Calu3 (cell line): ENCODE data around the gene NLGN2. TPM values are rescaled to one million over a fixed set of nuclear protein-coding genes. Genes with fewer than 3 reads are reported as not detected.

Experiments
- BruUV-seq: library from RNA; stranded (reverse); fragments of 400-500 nt; replicated peaks from 2 replicates; lab custom pipeline; 2021; lab: Mats Ljungman, UMichigan
- CTCF ChIA-PET: fragments of 300-600 bp; sonication (Branson Sonifier 250); formaldehyde crosslinking; loops from one replicate; lab custom pipeline; 2022; ENCODE audit warnings: antibody characterized with exemption; lab: Charles Lee
- DNase-seq: peaks from one replicate; pipeline ENCODE4 v3.0.0; 2022
- H3K27ac Mint-ChIP-seq: one replicate; pipeline ENCODE4 v1.8.0; 2022; ENCODE audit warnings: mixed read lengths; ENCODE audit not compliant: unreplicated experiment
- H3K27me3 Mint-ChIP-seq: one replicate; pipeline ENCODE4 v1.8.0; 2022; ENCODE audit warnings: mixed read lengths; ENCODE audit not compliant: unreplicated experiment
- H3K36me3 Mint-ChIP-seq: one replicate; pipeline ENCODE4 v1.8.0; 2022; ENCODE audit warnings: mild to moderate bottlenecking, moderate library complexity, mixed read lengths; ENCODE audit not compliant: insufficient read depth, unreplicated experiment
- H3K4me1 Mint-ChIP-seq: one replicate; pipeline ENCODE4 v1.8.0; 2022; ENCODE audit warnings: mild to moderate bottlenecking, low read depth, mixed read lengths; ENCODE audit not compliant: unreplicated experiment
- H3K4me3 Mint-ChIP-seq: one replicate; pipeline ENCODE4 v1.8.0; 2022; ENCODE audit warnings: mild to moderate bottlenecking, low read depth, moderate library complexity, mixed read lengths; ENCODE audit not compliant: unreplicated experiment
- H3K9me3 Mint-ChIP-seq: one replicate; pipeline ENCODE4 v1.8.0; 2022; ENCODE audit warnings: low read depth, mixed read lengths; ENCODE audit not compliant: unreplicated experiment
- intact Hi-C: fragments of 100-400 bp; cut with micrococcal nuclease; formaldehyde crosslinking; loops from one replicate; pipeline ENCODE4 v1.10.0; 2022; ENCODE audit not compliant: unreplicated experiment
- total RNA-seq: library from RNA; stranded (reverse); gene quantifications from 2 replicates; pipeline ENCODE4 v1.2.3, GENCODE V29; 2022
- TF ChIP-seq, protein P1 (sequence below): fragments of 200-600 bp; IDR thresholded peaks from one replicate; pipeline ENCODE4 v1.8.0; 2022; ENCODE audit warnings: antibody characterized with exemption; ENCODE audit not compliant: unreplicated experiment

Gene NLGN2
- total RNA-seq, 1 experiment from 2014 or later = 13.9 TPM

- CTCF ChIA-PET = interaction anchor here (0.6 kb wide), 1 partner anchor 919 kb away, joined by 6 read pairs; no protein-coding TSS in a partner anchor
- no peak for DNase-seq
- Mint-ChIP-seq H3K4me1 (no peaks in the 10 kb centered on the region), H3K27me3 (no peaks in the 10 kb centered on the region), H3K4me3 (no peak overlapping the region), H3K36me3 (peaks cover 22% of the 10 kb centered on the region), H3K27ac (no peak overlapping the region), H3K9me3 (no peaks in the 10 kb centered on the region)
- no TSS peak for BruUV-seq
- TF ChIP-seq, protein P1, sequence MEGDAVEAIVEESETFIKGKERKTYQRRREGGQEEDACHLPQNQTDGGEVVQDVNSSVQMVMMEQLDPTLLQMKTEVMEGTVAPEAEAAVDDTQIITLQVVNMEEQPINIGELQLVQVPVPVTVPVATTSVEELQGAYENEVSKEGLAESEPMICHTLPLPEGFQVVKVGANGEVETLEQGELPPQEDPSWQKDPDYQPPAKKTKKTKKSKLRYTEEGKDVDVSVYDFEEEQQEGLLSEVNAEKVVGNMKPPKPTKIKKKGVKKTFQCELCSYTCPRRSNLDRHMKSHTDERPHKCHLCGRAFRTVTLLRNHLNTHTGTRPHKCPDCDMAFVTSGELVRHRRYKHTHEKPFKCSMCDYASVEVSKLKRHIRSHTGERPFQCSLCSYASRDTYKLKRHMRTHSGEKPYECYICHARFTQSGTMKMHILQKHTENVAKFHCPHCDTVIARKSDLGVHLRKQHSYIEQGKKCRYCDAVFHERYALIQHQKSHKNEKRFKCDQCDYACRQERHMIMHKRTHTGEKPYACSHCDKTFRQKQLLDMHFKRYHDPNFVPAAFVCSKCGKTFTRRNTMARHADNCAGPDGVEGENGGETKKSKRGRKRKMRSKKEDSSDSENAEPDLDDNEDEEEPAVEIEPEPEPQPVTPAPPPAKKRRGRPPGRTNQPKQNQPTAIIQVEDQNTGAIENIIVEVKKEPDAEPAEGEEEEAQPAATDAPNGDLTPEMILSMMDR = no peak
- intact Hi-C loops = no loop called here
Observed at GRCh38 chr17:7464081-7464480, 56.4 kb downstream of the NLGN2 start.

DNA sequence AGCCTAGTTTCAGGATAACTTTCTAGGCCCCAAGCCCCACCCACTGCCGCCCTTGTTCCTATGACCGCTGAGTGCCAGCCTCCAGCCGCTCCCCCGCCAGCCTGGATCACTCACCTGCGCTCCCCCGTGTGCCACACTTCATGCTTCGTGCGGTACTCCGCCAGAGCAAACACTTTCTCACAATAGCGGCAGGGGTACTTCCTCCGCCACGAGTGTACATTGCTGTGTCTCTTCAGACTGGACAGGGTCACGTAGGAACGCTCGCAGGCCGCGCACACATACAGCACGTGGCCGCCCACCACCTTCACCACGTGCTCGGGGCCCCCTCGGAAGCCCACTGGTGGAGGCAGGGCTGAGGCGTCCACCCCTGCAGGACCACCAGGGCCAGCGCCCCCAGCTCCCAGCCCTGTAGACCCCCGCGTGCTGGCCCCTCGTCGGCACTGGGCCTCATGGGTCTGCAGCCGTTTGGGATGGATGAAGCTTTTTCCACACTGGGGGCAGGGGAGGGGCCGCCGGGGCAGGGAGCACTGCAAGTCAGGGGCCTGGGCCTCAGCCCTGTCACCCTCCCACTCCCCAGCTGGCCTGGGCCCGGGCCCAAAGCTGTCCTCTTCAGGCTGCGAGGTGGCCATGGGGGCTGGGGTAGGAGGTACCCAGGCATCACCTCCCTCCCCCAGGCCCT, 58.1 kb downstream of the NLGN2 start:
- no peaks in the 10 kb centered on the region for H3K4me1 Mint-ChIP-seq
- TF ChIP-seq, protein P1 = no peak
- no peak overlapping the region for H3K4me3 Mint-ChIP-seq
- H3K9me3 Mint-ChIP-seq = no peaks in the 10 kb centered on the region
- BruUV-seq = no TSS peak
- peaks cover 22% of the 10 kb centered on the region for H3K36me3 Mint-ChIP-seq
- H3K27me3 Mint-ChIP-seq = no peaks in the 10 kb centered on the region
- CTCF ChIA-PET = interaction anchor here (0.7 kb wide), 1 partner anchor 167 kb away, joined by 3 read pairs; no protein-coding TSS in a partner anchor
- no peak for DNase-seq
- intact Hi-C loops = no loop called here
- no peak overlapping the region for H3K27ac Mint-ChIP-seq

DNA sequence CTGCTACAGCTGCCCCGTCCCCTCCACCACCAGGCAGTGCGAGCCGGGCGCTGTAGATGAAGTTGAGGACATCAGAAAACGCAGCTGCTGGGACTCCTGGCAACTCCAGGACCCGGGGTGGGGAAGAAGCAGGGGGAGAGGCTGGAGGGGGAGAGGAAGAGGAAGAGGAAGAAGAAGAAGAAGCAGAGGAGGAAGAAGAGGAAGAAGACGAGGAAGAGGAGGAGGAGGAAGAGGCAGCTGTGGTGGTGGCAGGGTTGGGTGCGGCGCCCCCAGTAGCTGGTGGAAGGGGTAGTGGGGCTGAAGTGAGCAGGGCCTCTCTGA, 58.6 kb downstream of the NLGN2 start:
- H3K4me3 Mint-ChIP-seq = no peak overlapping the region
- H3K9me3 Mint-ChIP-seq = no peaks in the 10 kb centered on the region
- no peak for DNase-seq
- no TSS peak for BruUV-seq
- H3K27ac Mint-ChIP-seq = no peak overlapping the region
- intact Hi-C loops = no loop called here
- no peaks in the 10 kb centered on the region for H3K27me3 Mint-ChIP-seq
- H3K4me1 Mint-ChIP-seq = no peaks in the 10 kb centered on the region
- CTCF ChIA-PET = no interaction called here
- TF ChIP-seq, protein P1 = no peak
- H3K36me3 Mint-ChIP-seq = peaks cover 18% of the 10 kb centered on the region

GRCh38 chr17:7466639-7467341, 59.1 kb downstream of the NLGN2 start:
- no peak overlapping the region for H3K4me3 Mint-ChIP-seq

More at GRCh38 chr17:7466639-7467341, 59.1 kb downstream of the NLGN2 start:
- intact Hi-C loops = no loop called here
- Mint-ChIP-seq H3K9me3 (no peaks in the 10 kb centered on the region), H3K27me3 (no peaks in the 10 kb centered on the region), H3K36me3 (peaks cover 15% of the 10 kb centered on the region), H3K27ac (no peak overlapping the region), H3K4me1 (no peaks in the 10 kb centered on the region)
- CTCF ChIA-PET = no interaction called here
- DNase-seq = no peak
- no TSS peak for BruUV-seq
- TF ChIP-seq, protein P1 = no peak
